Measurements from ENCODE around the gene AMPD1.

The AMPD1 gene

GRCh38 chr1:114632427-114632826 lies 62.9 kb downstream of the AMPD1 start:
- H3K27me3 ChIP-seq (replicated peaks; ENCODE audit: insufficient read depth, low read length): no peaks in the 10 kb centered on the region
- no peak overlapping the region for H3K9ac ChIP-seq (ENCODE audit: low read length)
- H3K9me3 ChIP-seq (replicated peaks; ENCODE audit: insufficient read depth, low read length): no peaks in the 10 kb centered on the region
- H4K20me1 ChIP-seq (ENCODE audit: insufficient read depth, low read length): no peaks in the 10 kb centered on the region
- no peak overlapping the region for H3K4me2 ChIP-seq (ENCODE audit: low read depth, low read length)
- H3K36me3 ChIP-seq (replicated peaks; ENCODE audit: insufficient read depth, low read length): no peaks in the 10 kb centered on the region
- H3F3A ChIP-seq (ENCODE audit: insufficient read depth, low read length): no peaks in the 10 kb centered on the region
- no peaks in the 10 kb centered on the region; the same call in 1 of the 2 replicates for H3K79me2 ChIP-seq (ENCODE audit: low read length)
- no peak for TF ChIP-seq EZH2phosphoT487 (IDR thresholded peaks at IDR 0.05; ENCODE audit: low read length)
- H3K4me1 ChIP-seq (ENCODE audit: low read length): no peaks in the 10 kb centered on the region
- H2AFZ ChIP-seq (ENCODE audit: low read length): no peak overlapping the region
- DNase-seq: no peak
- H3K9me2 ChIP-seq (replicated peaks; ENCODE audit: insufficient read depth, low read length): no peaks in the 10 kb centered on the region
- H3K4me3 ChIP-seq (ENCODE audit: low read length): no peak overlapping the region
- no peak overlapping the region for H3K27ac ChIP-seq (ENCODE audit: low read length)

GRCh38 chr1:114627107-114627506 lies 68.2 kb downstream of the AMPD1 start:
- H3K9ac ChIP-seq (ENCODE audit: low read length): no peak overlapping the region
- H2AFZ ChIP-seq (ENCODE audit: low read length): no peak overlapping the region
- no peaks in the 10 kb centered on the region for H4K20me1 ChIP-seq (ENCODE audit: insufficient read depth, low read length)
- H3K4me2 ChIP-seq (ENCODE audit: low read depth, low read length): no peak overlapping the region
- H3K9me2 ChIP-seq (replicated peaks; ENCODE audit: insufficient read depth, low read length): no peaks in the 10 kb centered on the region
- no peak for DNase-seq
- no peak overlapping the region for H3K27ac ChIP-seq (ENCODE audit: low read length)
- no peak overlapping the region for H3K4me3 ChIP-seq (ENCODE audit: low read length)
- H3K9me3 ChIP-seq (replicated peaks; ENCODE audit: insufficient read depth, low read length): no peaks in the 10 kb centered on the region
- no peaks in the 10 kb centered on the region for H3K4me1 ChIP-seq (ENCODE audit: low read length)
- TF ChIP-seq CTCF (IDR thresholded peaks at IDR 0.05; ENCODE audit: low read length) (no peak), EZH2phosphoT487 (IDR thresholded peaks at IDR 0.05; ENCODE audit: low read length) (no peak), EZH2 (optimal IDR thresholded peaks at IDR 0.05; ENCODE audit: low read depth, low read length) (no peak)
- H3K27me3 ChIP-seq (replicated peaks; ENCODE audit: insufficient read depth, low read length): no peaks in the 10 kb centered on the region
- no peaks in the 10 kb centered on the region for H3K79me2 ChIP-seq (ENCODE audit: low read length)
- H3K36me3 ChIP-seq (replicated peaks; ENCODE audit: insufficient read depth, low read length): no peaks in the 10 kb centered on the region
- H3F3A ChIP-seq (ENCODE audit: insufficient read depth, low read length): no peaks in the 10 kb centered on the region

GRCh38 chr1:114623364-114623763 lies 72.0 kb downstream of the AMPD1 start:
- Histone ChIP-seq H3K27me3 (replicated peaks; ENCODE audit: insufficient read depth, low read length) (no peaks in the 10 kb centered on the region), H2AFZ (ENCODE audit: low read length) (no peak overlapping the region), H3K27ac (ENCODE audit: low read length) (no peak overlapping the region), H3K4me2 (ENCODE audit: low read depth, low read length) (no peak overlapping the region), H3K4me1 (ENCODE audit: low read length) (no peaks in the 10 kb centered on the region), H3K9me3 (replicated peaks; ENCODE audit: insufficient read depth, low read length) (no peaks in the 10 kb centered on the region), H3K4me3 (ENCODE audit: low read length) (no peak overlapping the region), H3K79me2 (ENCODE audit: low read length) (no peaks in the 10 kb centered on the region), H3K36me3 (replicated peaks; ENCODE audit: insufficient read depth, low read length) (no peaks in the 10 kb centered on the region), H3K9me2 (replicated peaks; ENCODE audit: insufficient read depth, low read length) (no peaks in the 10 kb centered on the region), H3F3A (ENCODE audit: insufficient read depth, low read length) (no peaks in the 10 kb centered on the region), H4K20me1 (ENCODE audit: insufficient read depth, low read length) (no peaks in the 10 kb centered on the region), H3K9ac (ENCODE audit: low read length) (no peak overlapping the region)
- DNase-seq: no peak
- TF ChIP-seq EZH2phosphoT487 (IDR thresholded peaks at IDR 0.05; ENCODE audit: low read length): no peak
- TF ChIP-seq EZH2 (optimal IDR thresholded peaks at IDR 0.05; ENCODE audit: low read depth, low read length): no peak
- TF ChIP-seq CTCF (IDR thresholded peaks at IDR 0.05; ENCODE audit: low read length): no peak
